Activated T-helper 17 cell treated with anti-CD3 and anti-CD28 coated beads, Interleukin-2, amount 50 U/mL, for 72 hours (primary cell): ENCODE results near the gene HTR5A. TPM values are rescaled to one million over a fixed set of nuclear protein-coding genes. Genes with fewer than 3 reads are reported as not detected.

Source experiments
- total RNA-seq, 2 donors: library from RNA; stranded (reverse); gene quantifications; one replicate each; pipeline ENCODE4 v1.2.3, GENCODE V29; 2022

The HTR5A gene
- total RNA-seq, 2 donors from 2014 or later, result not detected

Other genes with a start within 250 kb of the HTR5A start
- gene PAXIP1, start 67.2 kb upstream of the HTR5A start, total RNA-seq, result 10 to 100 TPM; 21.7 to 32.0 TPM
- 100 to 1,000 TPM; 140 to 216 TPM for gene INSIG1, start 227.6 kb downstream of the HTR5A start, total RNA-seq